Keratinocyte (primary cell): ENCODE measurements around the gene STK32B. TPM values are rescaled to one million over a fixed set of nuclear protein-coding genes. Genes with fewer than 3 reads are reported as not detected.

Experiments used
- DNase-seq: peaks from one replicate; pipeline ENCODE4 v3.0.0-alpha.2; 2011; ENCODE audit warnings: low read depth, missing footprints, low spot score
- FAIRE-seq: peaks from 2 replicates; lab custom pipeline; 2011; peaks lifted over from hg19 to GRCh38; lab: Jason Lieb, UNC
- H2AFZ ChIP-seq: 2 replicates; pipeline ENCODE4 v1.6.0; 2012; ENCODE audit warnings: low read length, control low read depth, inconsistent platforms; ENCODE audit not compliant: control insufficient read depth
- H3K27ac ChIP-seq: 2 replicates; pipeline ENCODE4 v1.5.1; 2011; ENCODE audit warnings: low read length; ENCODE audit not compliant: control insufficient read depth, insufficient read depth
- H3K27me3 ChIP-seq: 3 replicates; pipeline ENCODE4 v1.6.0; 2011; ENCODE audit warnings: low read length; ENCODE audit not compliant: control insufficient read depth, insufficient read depth; ENCODE audit errors: extremely low read depth
- H3K36me3 ChIP-seq, 2 experiments: 2 replicates in 1 of 2; 3 replicates in 1 of 2; pipeline ENCODE4 v1.5.1; 2011; ENCODE audit warnings: low read length in 2 of 2, mild to moderate bottlenecking in 1 of 2; ENCODE audit not compliant: control insufficient read depth in 2 of 2, insufficient read depth in 2 of 2; ENCODE audit errors: extremely low read depth in 1 of 2
- H3K4me1 ChIP-seq: 3 replicates; pipeline ENCODE4 v1.5.1; 2011; ENCODE audit warnings: low read length; ENCODE audit not compliant: control insufficient read depth, insufficient read depth; ENCODE audit errors: extremely low read depth
- H3K4me2 ChIP-seq: 3 replicates; pipeline ENCODE4 v1.6.0; 2011; ENCODE audit warnings: low read depth, low read length; ENCODE audit not compliant: control insufficient read depth, insufficient read depth; ENCODE audit errors: extremely low read depth
- H3K4me3 ChIP-seq, 3 experiments: fragments of 200-600 bp in 1 of 3; sonication (generic) in 1 of 3; 2 replicates in 2 of 3; 3 replicates in 1 of 3; pipeline ENCODE4 v1.5.1; 2011 to 2016; ENCODE audit warnings: low read length in 3 of 3, mild to moderate bottlenecking in 3 of 3, control low read depth in 2 of 3, inconsistent platforms in 1 of 3, low read depth in 1 of 3, mixed read lengths in 1 of 3, mixed run types in 1 of 3, moderate library complexity in 1 of 3; ENCODE audit not compliant: control insufficient read depth in 2 of 3, insufficient read depth in 2 of 3; ENCODE audit errors: extremely low read depth in 1 of 3
- H3K79me2 ChIP-seq: 2 replicates; pipeline ENCODE4 v1.6.0; 2012; ENCODE audit warnings: low read length; ENCODE audit not compliant: control insufficient read depth, insufficient read depth
- H3K9ac ChIP-seq: 3 replicates; pipeline ENCODE4 v1.6.0; 2011; ENCODE audit warnings: low read length; ENCODE audit not compliant: control insufficient read depth, insufficient read depth; ENCODE audit errors: extremely low read depth
- H3K9me1 ChIP-seq: 3 replicates; pipeline ENCODE4 v1.6.0; 2011; ENCODE audit warnings: low read length; ENCODE audit not compliant: control insufficient read depth, insufficient read depth; ENCODE audit errors: extremely low read depth
- H3K9me3 ChIP-seq: 2 replicates; pipeline ENCODE4 v1.5.1; 2012; ENCODE audit warnings: low read depth, low read length; ENCODE audit not compliant: control insufficient read depth
- H4K20me1 ChIP-seq: 3 replicates; pipeline ENCODE4 v1.6.0; 2011; ENCODE audit warnings: low read length; ENCODE audit not compliant: control insufficient read depth, insufficient read depth; ENCODE audit errors: extremely low read depth
- CTCF ChIP-seq, 3 experiments: IDR thresholded peaks in 1 of 3; conservative IDR thresholded peaks in 1 of 3; optimal IDR thresholded peaks in 1 of 3; 2 replicates in 2 of 3; 3 replicates in 1 of 3; pipeline versions ENCODE3 to v1.5.1; 2011; ENCODE audit warnings: low read length in 3 of 3, mild to moderate bottlenecking in 3 of 3, moderate library complexity in 2 of 3, control low read depth in 1 of 3, inconsistent platforms in 1 of 3; ENCODE audit not compliant: insufficient read depth in 2 of 3; ENCODE audit errors: extremely low read depth in 1 of 3
- EZH2 ChIP-seq: IDR thresholded peaks from one replicate; pipeline ENCODE4 v1.6.1; 2012; ENCODE audit warnings: inconsistent platforms, mild to moderate bottlenecking, low read length, moderate library complexity
- dilution Hi-C: fragments of 300-500 bp; cut with MboI; formaldehyde crosslinking; loops from one replicate; pipeline ENCODE4 v1.7.0; 2020; ENCODE audit warnings: low sequenced_read_pairs; ENCODE audit not compliant: extremely low pct_ligation_motif_present
- polyA plus RNA-seq, 5 experiments: library from polyadenylated mRNA; depleted of rRNA in 3 of 5; stranded (reverse) in 3 of 5; stranded (forward) in 1 of 5; unstranded in 1 of 5; fragments of >200 nt; gene quantifications; 1 replicate in 1 of 5; 2 replicates in 3 of 5; 3 replicates in 1 of 5; pipeline versions ENCODE4 v1.2.1 to v1.2.3, GENCODE V29; 2011 to 2012; ENCODE audit warnings: missing spikeins in 2 of 5, low read depth in 1 of 5, low replicate concordance in 1 of 5

STK32B gene
- polyA plus RNA-seq, 1 donor (not counting 4 experiments of a cell fraction or from before 2014, with no cell fraction given), result 3.4 TPM

- Histone ChIP-seq H3K4me3 (no peak overlapping the region), H3K9me3 (no peaks in the 10 kb centered on the region), H4K20me1 (no peaks in the 10 kb centered on the region), H3K79me2 (no peaks in the 10 kb centered on the region), H3K27ac (no peak overlapping the region), H2AFZ (no peak overlapping the region), H3K9ac (no peak overlapping the region), H3K4me2 (no peak overlapping the region), H3K27me3 (no peaks in the 10 kb centered on the region), H3K9me1 (no peaks in the 10 kb centered on the region), H3K4me1 (peaks cover 24% of the 10 kb centered on the region), H3K36me3 (no peaks in the 10 kb centered on the region)
- dilution Hi-C loops, result no loop called here
- TF ChIP-seq EZH2, result no peak
- TF ChIP-seq CTCF (optimal IDR thresholded peaks at IDR 0.05 in 1 of 3, IDR thresholded peaks at IDR 0.05 in 1 of 3, conservative IDR thresholded peaks at IDR 0.05 in 1 of 3; ENCODE audit: extremely low read depth in 1 of 3, insufficient read depth in 2 of 3, low read length in 3 of 3), result no peak
- DNase-seq (no peak), FAIRE-seq (no peak)
These were observed 313.1 kb downstream of the STK32B start for GRCh38 chr4:5364406-5364805.

DNA sequence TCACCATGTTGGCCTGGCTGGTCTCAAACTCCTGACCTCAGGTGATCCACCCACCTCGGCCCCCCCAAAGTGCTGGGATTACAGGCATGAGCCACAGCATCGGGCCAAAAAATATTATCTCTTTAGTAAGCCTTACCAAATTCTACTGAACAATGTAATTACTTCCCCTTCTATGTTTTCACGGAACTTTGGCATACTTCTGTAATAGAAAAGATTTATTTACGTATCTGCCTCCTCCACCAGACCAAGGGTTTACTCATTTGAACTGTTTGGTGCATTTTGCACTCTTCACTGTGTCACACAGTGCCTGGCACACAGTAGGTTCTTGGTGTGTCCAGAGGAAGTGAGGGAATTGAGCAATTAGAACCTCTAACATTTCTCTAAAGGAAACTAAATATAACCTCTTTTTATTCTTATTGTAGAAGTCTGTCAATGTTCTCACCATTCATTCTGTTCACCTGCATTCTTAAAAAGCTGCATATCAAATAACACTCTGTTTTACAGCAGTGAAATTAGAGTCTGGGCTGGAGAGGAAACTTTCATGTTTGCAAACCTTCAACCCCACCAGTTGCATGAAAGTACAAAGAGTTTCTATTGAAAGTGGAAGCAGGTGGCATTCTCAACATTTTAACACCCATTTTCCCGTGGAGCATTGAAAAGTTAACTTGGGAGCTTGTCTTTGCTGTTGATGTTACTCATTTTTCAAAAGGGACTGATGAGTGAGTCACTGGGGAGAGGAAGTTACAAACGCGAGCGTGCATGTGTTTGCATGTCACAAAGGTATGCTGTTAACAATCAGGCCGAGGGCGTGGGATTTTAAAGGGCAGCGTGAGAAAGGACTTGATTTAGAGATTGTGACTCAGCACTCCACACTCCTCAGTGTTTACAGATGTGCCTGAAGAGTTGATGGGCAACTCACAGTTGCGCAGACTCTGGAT lies 314.1 kb downstream of the STK32B start:
- dilution Hi-C loops, result no loop called here
- H4K20me1 ChIP-seq, result no peaks in the 10 kb centered on the region
- peaks cover 24% of the 10 kb centered on the region for H3K4me1 ChIP-seq
- no peaks in the 10 kb centered on the region for H3K27me3 ChIP-seq
- H3K27ac ChIP-seq, result peak overlapping the region; percentile 82
- H3K4me3 ChIP-seq, result peak overlapping the region in 1 of 3 experiments; percentile 8
- peak overlapping the region; percentile 14 for H2AFZ ChIP-seq
- TF ChIP-seq EZH2 (no peak), CTCF (optimal IDR thresholded peaks at IDR 0.05 in 1 of 3, IDR thresholded peaks at IDR 0.05 in 1 of 3, conservative IDR thresholded peaks at IDR 0.05 in 1 of 3; ENCODE audit: extremely low read depth in 1 of 3, insufficient read depth in 2 of 3, low read length in 3 of 3) (no peak)
- H3K79me2 ChIP-seq, result no peaks in the 10 kb centered on the region
- H3K9ac ChIP-seq, result peak overlapping the region; percentile 34
- no peaks in the 10 kb centered on the region for H3K36me3 ChIP-seq
- H3K9me3 ChIP-seq, result no peaks in the 10 kb centered on the region
- no peaks in the 10 kb centered on the region for H3K9me1 ChIP-seq
- FAIRE-seq, result peak; percentile 99
- peak overlapping the region; percentile 76 for H3K4me2 ChIP-seq
- DNase-seq, result peak; percentile 96
